RWPE1 (cell line): ENCODE data around the gene SLC25A25.
"Not testable (repeated sequence)": the region's sequence is repeated elsewhere in the genome, so short reads cannot be mapped to it uniquely, and the experiment has no call there.

ENCODE experiments used
- CTCF ChIA-PET: fragments of 350-600 bp; sonication (Branson Sonifier 250); formaldehyde crosslinking; extraction: SDS; loops from one replicate; lab custom pipeline; 2021; lab: Yijun Ruan, JAX
- POLR2A ChIA-PET: fragments of 400-600 bp; formaldehyde crosslinking; extraction: SDS; loops from one replicate; lab custom pipeline; 2020; ENCODE audit warnings: antibody characterized with exemption; ENCODE audit not compliant: low non-redundant PET; lab: Yijun Ruan, JAX
- DNase-seq: peaks from one replicate; pipeline ENCODE4 v3.0.0; 2012; ENCODE audit warnings: low spot score
- H3K27ac ChIP-seq: fragments of 450-650 bp; 2 replicates; pipeline ENCODE4 v1.5.1; 2017
- TF ChIP-seq, protein P1 (sequence below): fragments of 450-650 bp; conservative IDR thresholded peaks from 2 replicates; pipeline ENCODE4 v1.5.1; 2017; ENCODE audit warnings: low read depth, mild to moderate bottlenecking

Gene SLC25A25

DNA sequence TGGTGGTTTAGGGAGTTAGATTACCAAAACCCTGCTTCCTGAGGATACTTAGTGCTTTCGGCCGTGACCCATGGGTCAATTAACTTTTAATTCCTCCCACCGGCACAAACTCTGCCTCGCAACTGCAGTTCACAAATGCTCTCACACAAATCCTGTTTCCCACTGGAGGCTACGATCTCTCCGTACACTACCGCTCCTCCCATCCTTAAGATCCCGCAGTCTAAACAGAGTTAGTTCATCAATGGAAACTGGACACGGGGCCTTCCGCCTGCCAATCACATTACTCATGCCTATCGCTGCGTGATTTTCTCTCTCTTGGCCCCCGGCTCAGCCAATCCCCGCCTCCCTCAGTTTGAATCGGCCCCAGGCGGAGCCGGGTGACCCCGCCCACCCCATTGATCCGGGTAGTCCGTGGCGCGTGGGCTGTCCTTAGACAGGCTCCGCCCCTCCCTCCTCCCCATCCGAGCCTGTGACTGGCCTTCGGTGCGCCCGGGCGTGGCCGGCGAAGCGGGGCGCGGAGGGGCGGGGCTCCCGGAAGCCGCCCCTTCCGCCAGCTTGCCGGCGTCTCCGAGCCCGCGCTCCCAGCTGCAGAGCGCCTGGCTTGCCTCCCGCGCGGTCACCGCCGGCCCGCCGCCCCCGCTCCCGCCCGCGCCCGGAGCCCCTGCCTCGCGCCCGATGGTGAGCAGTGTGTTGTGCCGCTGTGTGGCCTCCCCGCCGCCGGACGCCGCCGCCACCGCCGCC is at the start of gene SLC25A25:
Gene SLC25A25, plus strand, starts transcription at position 588 of the 741 bp plus-strand sequence. Its CDS starts 88 bp downstream, at position 676.
- peak; percentile 100 for DNase-seq
- CTCF ChIA-PET = interaction anchor here (0.6 to 0.9 kb wide), 3 partner anchors 50 to 1089 kb away, joined by 3 to 6 read pairs (median 6); no protein-coding TSS in a partner anchor
- H3K27ac ChIP-seq = peak within 1 kb of the TSS; percentile 92
- TF ChIP-seq, protein P1, sequence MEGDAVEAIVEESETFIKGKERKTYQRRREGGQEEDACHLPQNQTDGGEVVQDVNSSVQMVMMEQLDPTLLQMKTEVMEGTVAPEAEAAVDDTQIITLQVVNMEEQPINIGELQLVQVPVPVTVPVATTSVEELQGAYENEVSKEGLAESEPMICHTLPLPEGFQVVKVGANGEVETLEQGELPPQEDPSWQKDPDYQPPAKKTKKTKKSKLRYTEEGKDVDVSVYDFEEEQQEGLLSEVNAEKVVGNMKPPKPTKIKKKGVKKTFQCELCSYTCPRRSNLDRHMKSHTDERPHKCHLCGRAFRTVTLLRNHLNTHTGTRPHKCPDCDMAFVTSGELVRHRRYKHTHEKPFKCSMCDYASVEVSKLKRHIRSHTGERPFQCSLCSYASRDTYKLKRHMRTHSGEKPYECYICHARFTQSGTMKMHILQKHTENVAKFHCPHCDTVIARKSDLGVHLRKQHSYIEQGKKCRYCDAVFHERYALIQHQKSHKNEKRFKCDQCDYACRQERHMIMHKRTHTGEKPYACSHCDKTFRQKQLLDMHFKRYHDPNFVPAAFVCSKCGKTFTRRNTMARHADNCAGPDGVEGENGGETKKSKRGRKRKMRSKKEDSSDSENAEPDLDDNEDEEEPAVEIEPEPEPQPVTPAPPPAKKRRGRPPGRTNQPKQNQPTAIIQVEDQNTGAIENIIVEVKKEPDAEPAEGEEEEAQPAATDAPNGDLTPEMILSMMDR = no peak
- POLR2A ChIA-PET = interaction anchor here (0.6 to 1.5 kb wide), 3 partner anchors 19 to 26 kb away, joined by 3 to 5 read pairs (median 4); no protein-coding TSS in a partner anchor

DNA sequence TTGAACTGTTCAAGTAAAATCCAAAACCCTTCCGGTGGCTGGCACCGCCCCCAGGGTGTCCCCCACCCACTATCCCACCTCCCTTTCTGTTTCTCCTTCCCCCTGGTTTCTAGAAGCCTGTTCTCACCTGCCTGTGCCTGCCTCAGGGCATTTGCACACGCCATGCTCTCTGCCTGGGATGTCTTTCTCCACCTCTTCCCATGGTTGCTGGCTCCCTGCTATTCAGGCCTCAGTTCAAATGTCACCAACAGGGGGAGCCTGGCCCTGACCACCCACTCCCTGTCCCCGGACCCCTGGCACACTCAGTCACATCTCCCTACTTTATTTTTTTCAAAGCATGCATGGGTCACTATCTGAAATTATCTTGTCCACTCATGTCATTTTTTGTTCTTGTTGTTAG is 47.3 kb upstream of the SLC25A25 start:
- POLR2A ChIA-PET = no interaction called here
- no peak overlapping the region for H3K27ac ChIP-seq
- CTCF ChIA-PET = interaction anchor here (1.4 kb wide), 1 partner anchor 15 kb away, joined by 9 read pairs; no protein-coding TSS in a partner anchor
- TF ChIP-seq, protein P1 = no peak; the same call in 1 of the 2 replicates
- no peak for DNase-seq

DNA sequence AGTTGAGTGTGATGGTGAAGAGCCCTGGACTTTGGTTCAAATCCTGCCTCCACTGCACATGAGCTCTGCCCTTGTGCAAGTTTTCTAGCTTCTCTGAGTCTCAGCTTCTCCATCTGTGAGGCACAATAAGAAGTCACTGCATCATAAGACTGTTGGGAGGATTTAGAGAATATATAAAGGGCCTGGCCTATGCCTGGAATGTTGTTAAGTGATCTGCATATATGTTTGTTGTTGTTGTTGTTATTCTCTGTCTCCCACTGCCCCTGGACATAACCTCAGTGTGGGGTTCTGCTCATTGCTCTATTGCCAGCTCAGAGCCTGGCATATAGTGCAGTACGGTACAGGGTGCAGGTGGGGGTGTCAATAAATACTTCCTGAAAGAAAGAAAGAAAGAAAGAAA is 46.9 kb upstream of the SLC25A25 start:
- DNase-seq = no peak
- POLR2A ChIA-PET = no interaction called here
- CTCF ChIA-PET = interaction anchor here (0.6 to 1.4 kb wide), 3 partner anchors 14 to 82 kb away, joined by 3 to 9 read pairs (median 4); no protein-coding TSS in a partner anchor
- H3K27ac ChIP-seq = no peak overlapping the region
- TF ChIP-seq, protein P1 = no peak; the same call in 1 of the 2 replicates

DNA sequence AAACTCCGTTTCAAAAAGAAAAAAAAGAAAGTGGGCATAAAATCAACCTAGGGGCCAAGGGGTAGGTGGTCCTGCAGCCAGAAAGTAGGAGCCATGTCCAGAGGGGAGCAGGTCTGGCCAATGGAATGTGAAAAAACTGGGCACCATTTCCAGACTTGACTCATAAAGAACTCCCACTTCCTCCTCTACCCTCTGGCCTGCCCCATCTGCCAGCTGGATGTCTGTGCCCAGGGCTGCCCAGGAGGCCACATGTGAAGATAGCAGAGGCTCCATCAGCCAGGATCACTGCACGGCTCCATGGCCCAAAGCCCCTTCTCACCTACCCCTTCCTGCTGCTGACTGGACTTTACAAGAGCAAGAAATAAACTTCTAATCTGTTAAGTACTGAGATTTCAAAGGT is 45.1 kb upstream of the SLC25A25 start:
- H3K27ac ChIP-seq = no peak overlapping the region
- TF ChIP-seq, protein P1 = no peak
- CTCF ChIA-PET = no interaction called here
- POLR2A ChIA-PET = no interaction called here
- DNase-seq = no peak

GRCh38 chr9:128023671-128024070 is 44.4 kb upstream of the SLC25A25 start:
- DNase-seq, H3K27ac ChIP-seq, CTCF ChIA-PET, POLR2A ChIA-PET: not testable (repeated sequence)

DNA sequence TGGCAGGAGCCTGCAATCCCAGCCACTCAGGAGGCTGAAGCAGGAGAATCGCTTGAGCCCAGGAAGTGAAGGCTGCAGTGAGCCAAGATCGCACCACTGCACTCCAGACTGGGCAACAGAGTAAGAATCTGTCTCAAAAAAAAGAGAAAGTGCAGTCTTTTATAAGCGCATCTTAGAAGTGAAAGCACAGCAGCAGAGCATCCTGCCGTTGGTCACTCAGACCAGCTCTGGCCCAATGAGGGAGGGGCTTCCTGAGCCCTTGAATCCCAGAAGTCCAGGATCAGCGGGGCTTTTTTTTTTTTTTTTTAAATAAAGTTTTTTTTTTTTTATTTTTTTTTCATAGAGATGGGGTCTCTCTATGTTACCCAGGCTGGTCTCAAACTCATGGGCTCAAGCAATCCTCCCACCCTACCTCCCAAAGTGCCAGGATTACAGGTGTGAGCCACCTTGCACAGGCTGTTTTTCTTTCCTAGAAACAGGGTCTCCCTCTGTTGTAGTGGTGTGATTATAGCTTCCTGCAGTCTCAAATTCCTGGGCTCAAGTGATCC is 43.2 kb upstream of the SLC25A25 start:
- ChIA-PET POLR2A (no interaction called here), CTCF (interaction anchor here (0.7 to 1.1 kb wide), 3 partner anchors 10 to 81 kb away, joined by 3 to 5 read pairs (median 4); no protein-coding TSS in a partner anchor)
- DNase-seq = no peak
- no peak overlapping the region for H3K27ac ChIP-seq
- TF ChIP-seq, protein P1 = no peak

- no peak for DNase-seq
- TF ChIP-seq, protein P1 = no peak
- no peak overlapping the region for H3K27ac ChIP-seq
- ChIA-PET CTCF (interaction anchor here (0.7 to 1.1 kb wide), 3 partner anchors 27 to 100 kb away, joined by 3 to 5 read pairs (median 3); no protein-coding TSS in a partner anchor), POLR2A (no interaction called here)
These were observed 42.3 kb upstream of the SLC25A25 start for GRCh38 chr9:128025736-128026135.
